WTC11 (cell line): ENCODE results near the gene UBAP2L. TPM values are rescaled to one million over a fixed set of nuclear protein-coding genes. Genes with fewer than 3 reads are reported as not detected.
"Not testable (repeated sequence)": the region's sequence is repeated elsewhere in the genome, so short reads cannot be mapped to it uniquely, and the experiment has no call there.

Experiments
- ATAC-seq: fragments of 200-7000 bp; cut with Tn5 transposase; 2 replicates; pipeline ENCODE4 v1.10.0; 2021; ENCODE audit warnings: mild to moderate bottlenecking, moderate library complexity
- CTCF ChIA-PET: fragments of 300-600 bp; sonication (Branson Sonifier 250); formaldehyde crosslinking; loops from one replicate; lab custom pipeline; 2021; ENCODE audit warnings: antibody characterized with exemption; lab: Charles Lee
- POLR2A ChIA-PET: fragments of 350-600 bp; sonication (Branson Sonifier 250); formaldehyde crosslinking; loops from one replicate; lab custom pipeline; 2021; ENCODE audit warnings: antibody characterized with exemption; lab: Charles Lee
- DNase-seq: peaks from one replicate; pipeline ENCODE4 v3.0.0; 2021; ENCODE audit warnings: low spot score
- H3K27ac Mint-ChIP-seq: 2 replicates; pipeline ENCODE4 v1.8.0; 2021; ENCODE audit warnings: mixed read lengths
- H3K27me3 Mint-ChIP-seq: 2 replicates; pipeline ENCODE4 v1.8.0; 2021; ENCODE audit warnings: low read depth, mild to moderate bottlenecking, moderate library complexity, mixed read lengths
- H3K36me3 Mint-ChIP-seq: 2 replicates; pipeline ENCODE4 v1.8.0; 2021; ENCODE audit warnings: mixed read lengths
- H3K4me1 Mint-ChIP-seq: 2 replicates; pipeline ENCODE4 v1.8.0; 2022; ENCODE audit warnings: mixed read lengths
- H3K4me3 Mint-ChIP-seq: 2 replicates; pipeline ENCODE4 v1.8.0; 2021; ENCODE audit warnings: mild to moderate bottlenecking, moderate library complexity, mixed read lengths
- H3K9me3 Mint-ChIP-seq: 2 replicates; pipeline ENCODE4 v1.8.0; 2021; ENCODE audit warnings: mixed read lengths
- CTCF ChIP-seq: fragments of 200-600 bp; IDR thresholded peaks from 2 replicates; pipeline ENCODE4 v1.8.0; 2022; ENCODE audit warnings: antibody characterized with exemption
- ERG ChIP-seq: fragments of 250-450 bp; sonication (Bioruptor Pico); IDR thresholded peaks from 2 replicates; pipeline ENCODE4 v1.8.0; 2021; ENCODE audit warnings: mild to moderate bottlenecking
- IRF1 ChIP-seq: sonication (generic); formaldehyde crosslinking; IDR thresholded peaks from 2 replicates; pipeline ENCODE4 v1.8.0; 2023; ENCODE audit warnings: missing genetic modification reagents
- MLX ChIP-seq: sonication (generic); formaldehyde crosslinking; IDR thresholded peaks from 2 replicates; pipeline ENCODE4 v1.8.1; 2023; ENCODE audit warnings: mild to moderate bottlenecking, missing genetic modification reagents, moderate library complexity
- MYBL2 ChIP-seq: sonication (generic); formaldehyde crosslinking; IDR thresholded peaks from 2 replicates; pipeline ENCODE4 v1.8.1; 2023; ENCODE audit warnings: mild to moderate bottlenecking, moderate library complexity, missing genetic modification reagents
- NR1H2 ChIP-seq: sonication (generic); formaldehyde crosslinking; IDR thresholded peaks from 2 replicates; pipeline ENCODE4 v1.9.0; 2021; ENCODE audit warnings: mild to moderate bottlenecking, moderate library complexity, missing genetic modification reagents
- NR3C1 ChIP-seq: sonication (generic); formaldehyde crosslinking; conservative IDR thresholded peaks from 2 replicates; pipeline ENCODE4 v1.8.1; 2023; ENCODE audit warnings: low read depth, mild to moderate bottlenecking, missing genetic modification reagents
- TEAD1 ChIP-seq: sonication (generic); formaldehyde crosslinking; IDR thresholded peaks from 2 replicates; pipeline ENCODE4 v1.8.0; 2022; ENCODE audit warnings: mild to moderate bottlenecking, missing genetic modification reagents
- TEAD4 ChIP-seq: sonication (generic); formaldehyde crosslinking; IDR thresholded peaks from 2 replicates; pipeline ENCODE4 v1.8.0; 2022; ENCODE audit warnings: mild to moderate bottlenecking, missing genetic modification reagents
- ZNF121 ChIP-seq: sonication (generic); formaldehyde crosslinking; IDR thresholded peaks from 2 replicates; pipeline ENCODE4 v1.8.0; 2023; ENCODE audit warnings: missing genetic modification reagents
- ZNF512 ChIP-seq: sonication (generic); formaldehyde crosslinking; IDR thresholded peaks from 2 replicates; pipeline ENCODE4 v1.8.1; 2022; ENCODE audit warnings: missing genetic modification reagents, borderline replicate concordance
- ZSCAN18 ChIP-seq: fragments of 250-450 bp; sonication (Bioruptor Pico); IDR thresholded peaks from 2 replicates; pipeline ENCODE4 v2.1.2; 2022; ENCODE audit warnings: mild to moderate bottlenecking, moderate library complexity
- total RNA-seq: library from RNA; stranded (reverse); gene quantifications from 3 replicates; pipeline ENCODE4 v1.2.3, GENCODE V29; 2021

UBAP2L gene
- total RNA-seq, 1 experiment from 2014 or later, result 205 TPM

GRCh38 chr1:154198756-154199562 lies 21.8 kb upstream of the UBAP2L start:
- no peaks in the 10 kb centered on the region for H3K9me3 Mint-ChIP-seq
- H3K36me3 Mint-ChIP-seq, result no peaks in the 10 kb centered on the region
- peak; percentile 88 for ATAC-seq
- H3K4me1 Mint-ChIP-seq, result peaks cover 2% of the 10 kb centered on the region; the same call in 1 of the 2 replicates
- TF ChIP-seq CTCF, result 0 out of 2 replicates have a peak, but pooled peaks have one; percentile 26
- TF ChIP-seq NR1H2 (CRISPR knock-in tag), result no peak
- TF ChIP-seq, all 79 proteins: peak for 1
- CTCF ChIA-PET, result interaction anchor here (0.5 to 2.6 kb wide), 21 partner anchors 8 to 348 kb away, joined by 3 to 20 read pairs (median 3); partner anchors contain the start of genes ATP8B2, HAX1 and UBAP2L
- DNase-seq, result peak; percentile 23
- POLR2A ChIA-PET, result interaction anchor here (0.7 to 1.5 kb wide), 3 partner anchors 9 to 15 kb away, joined by 3 to 4 read pairs (median 4); no protein-coding TSS in a partner anchor
- H3K4me3 Mint-ChIP-seq, result no peak overlapping the region
- peaks cover 3% of the 10 kb centered on the region; the same call in 1 of the 2 replicates for H3K27me3 Mint-ChIP-seq
- no peak overlapping the region for H3K27ac Mint-ChIP-seq

- DNase-seq (no peak), ATAC-seq (peak; percentile 29; the same call in 1 of the 2 replicates)
- POLR2A ChIA-PET, result interaction anchor here (0.7 to 1.5 kb wide), 3 partner anchors 10 to 14 kb away, joined by 3 to 4 read pairs (median 4); no protein-coding TSS in a partner anchor
- H3K4me3 Mint-ChIP-seq, result no peak overlapping the region
- H3K27ac Mint-ChIP-seq, result no peak overlapping the region
- H3K9me3 Mint-ChIP-seq, result no peaks in the 10 kb centered on the region
- TF ChIP-seq ZNF121 (CRISPR knock-in tag), result no peak
- TF ChIP-seq IRF1 (CRISPR knock-in tag), result no peak
- no peak for TF ChIP-seq NR1H2 (CRISPR knock-in tag)
- TF ChIP-seq MYBL2 (CRISPR knock-in tag), result no peak
- no peak for TF ChIP-seq TEAD1
- TF ChIP-seq ZSCAN18, result no peak
- TF ChIP-seq, all 79 proteins: peak for 0
- no peaks in the 10 kb centered on the region for H3K36me3 Mint-ChIP-seq
- H3K27me3 Mint-ChIP-seq, result no peaks in the 10 kb centered on the region
- peaks cover 2% of the 10 kb centered on the region; the same call in 1 of the 2 replicates for H3K4me1 Mint-ChIP-seq
- CTCF ChIA-PET, result interaction anchor here (0.5 to 2.6 kb wide), 21 partner anchors 8 to 347 kb away, joined by 3 to 20 read pairs (median 3); partner anchors contain the start of genes ATP8B2, HAX1 and UBAP2L
Observed at GRCh38 chr1:154199563-154199879, 21.2 kb upstream of the UBAP2L start.

GRCh38 chr1:154205778-154206177 lies 15.0 kb upstream of the UBAP2L start:
- H3K4me3 Mint-ChIP-seq, ATAC-seq, H3K4me1 Mint-ChIP-seq, CTCF ChIA-PET, POLR2A ChIA-PET, DNase-seq, H3K27ac Mint-ChIP-seq, H3K9me3 Mint-ChIP-seq, H3K27me3 Mint-ChIP-seq: not testable (repeated sequence)
- peaks cover 38% of the 10 kb centered on the region for H3K36me3 Mint-ChIP-seq

- no peak within 1 kb of the TSS for H3K4me3 Mint-ChIP-seq
- POLR2A ChIA-PET, result no interaction called here
- CTCF ChIA-PET, result no interaction called here
- no peak for ATAC-seq
- no peaks in the 10 kb centered on the region for H3K27me3 Mint-ChIP-seq
- DNase-seq, result no peak
- no peaks in the 10 kb centered on the region for H3K4me1 Mint-ChIP-seq
- H3K36me3 Mint-ChIP-seq, result peaks cover 38% of the 10 kb centered on the region
- no peaks in the 10 kb centered on the region for H3K9me3 Mint-ChIP-seq
- peak within 1 kb of the TSS; percentile 66 for H3K27ac Mint-ChIP-seq
- no peak for TF ChIP-seq NR3C1 (CRISPR knock-in tag)
- TF ChIP-seq ZNF512 (CRISPR knock-in tag), result no peak
- no peak for TF ChIP-seq TEAD4
- TF ChIP-seq MLX, result no peak
- TF ChIP-seq ZSCAN18, result no peak
- no peak for TF ChIP-seq IRF1 (CRISPR knock-in tag)
- no peak for TF ChIP-seq ERG (CRISPR knock-in tag)
Observed at GRCh38 chr1:154206196-154206595, 14.6 kb upstream of the UBAP2L start, which contains the start of gene CFAP141. CFAP141 (minus strand) TSS chr1:154206333; CDS start chr1:154206307, 26 bp downstream.
